DND-41 (cell line): Measurements from ENCODE around the gene TWSG1.

Experiments
- CTCF ChIP-seq: IDR thresholded peaks from 2 replicates; pipeline ENCODE4 v1.5.1; 2012; ENCODE audit warnings: borderline replicate concordance, low read length, moderate library complexity, mild to moderate bottlenecking; ENCODE audit not compliant: poor library complexity, severe bottlenecking; ENCODE audit errors: extremely low read depth
- EZH2 ChIP-seq: IDR thresholded peaks from 3 replicates; pipeline ENCODE4 v1.6.1; 2012; ENCODE audit warnings: borderline replicate concordance, low read depth, mild to moderate bottlenecking, moderate library complexity, low read length, inconsistent platforms; ENCODE audit not compliant: severe bottlenecking

GRCh38 chr18:9421901-9422327, 87.3 kb downstream of the TWSG1 start:
- TF ChIP-seq CTCF (no peak), EZH2 (no peak)
